ENCODE results near the gene ARID4B.
"Not testable (repeated sequence)": the region's sequence is repeated elsewhere in the genome, so short reads cannot be mapped to it uniquely, and the experiment has no call there.

The ARID4B gene

GRCh38 chr1:235284231-235284769, 43.7 kb downstream of the ARID4B start:
- H3K9ac ChIP-seq (ENCODE audit: low read length), result no peak overlapping the region
- H3K4me2 ChIP-seq (ENCODE audit: low read length), result no peak overlapping the region
- no peaks in the 10 kb centered on the region; the same call in 1 of the 2 replicates for H3F3A ChIP-seq (ENCODE audit: insufficient read depth, low read length)
- no peak overlapping the region for H3K4me3 ChIP-seq (ENCODE audit: low read depth, low read length, poor library complexity, severe bottlenecking)
- H4K20me1 ChIP-seq (ENCODE audit: insufficient read depth, low read length), result no peaks in the 10 kb centered on the region
- no peaks in the 10 kb centered on the region for H3K27me3 ChIP-seq (ENCODE audit: insufficient read depth, low read length)
- H3K79me2 ChIP-seq (ENCODE audit: insufficient read depth, low read length), result peaks cover 95% of the 10 kb centered on the region
- TF ChIP-seq, protein P1, sequence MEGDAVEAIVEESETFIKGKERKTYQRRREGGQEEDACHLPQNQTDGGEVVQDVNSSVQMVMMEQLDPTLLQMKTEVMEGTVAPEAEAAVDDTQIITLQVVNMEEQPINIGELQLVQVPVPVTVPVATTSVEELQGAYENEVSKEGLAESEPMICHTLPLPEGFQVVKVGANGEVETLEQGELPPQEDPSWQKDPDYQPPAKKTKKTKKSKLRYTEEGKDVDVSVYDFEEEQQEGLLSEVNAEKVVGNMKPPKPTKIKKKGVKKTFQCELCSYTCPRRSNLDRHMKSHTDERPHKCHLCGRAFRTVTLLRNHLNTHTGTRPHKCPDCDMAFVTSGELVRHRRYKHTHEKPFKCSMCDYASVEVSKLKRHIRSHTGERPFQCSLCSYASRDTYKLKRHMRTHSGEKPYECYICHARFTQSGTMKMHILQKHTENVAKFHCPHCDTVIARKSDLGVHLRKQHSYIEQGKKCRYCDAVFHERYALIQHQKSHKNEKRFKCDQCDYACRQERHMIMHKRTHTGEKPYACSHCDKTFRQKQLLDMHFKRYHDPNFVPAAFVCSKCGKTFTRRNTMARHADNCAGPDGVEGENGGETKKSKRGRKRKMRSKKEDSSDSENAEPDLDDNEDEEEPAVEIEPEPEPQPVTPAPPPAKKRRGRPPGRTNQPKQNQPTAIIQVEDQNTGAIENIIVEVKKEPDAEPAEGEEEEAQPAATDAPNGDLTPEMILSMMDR (IDR thresholded peaks at IDR 0.05; ENCODE audit: low read length), result no peak
- H3K36me3 ChIP-seq (ENCODE audit: insufficient read depth, low read length), result no peaks in the 10 kb centered on the region
- H3K4me1 ChIP-seq (ENCODE audit: insufficient read depth, low read length, severe bottlenecking), result peaks cover 21% of the 10 kb centered on the region
- H3K27ac ChIP-seq (ENCODE audit: low read depth, low read length, poor library complexity, severe bottlenecking), result no peak overlapping the region
- H3K9me2 ChIP-seq (ENCODE audit: low read depth, low read length), result no peaks in the 10 kb centered on the region
- H2AFZ ChIP-seq (ENCODE audit: low read length), result no peak overlapping the region
- H3K9me3 ChIP-seq (ENCODE audit: low read length), result no peaks in the 10 kb centered on the region

DNA sequence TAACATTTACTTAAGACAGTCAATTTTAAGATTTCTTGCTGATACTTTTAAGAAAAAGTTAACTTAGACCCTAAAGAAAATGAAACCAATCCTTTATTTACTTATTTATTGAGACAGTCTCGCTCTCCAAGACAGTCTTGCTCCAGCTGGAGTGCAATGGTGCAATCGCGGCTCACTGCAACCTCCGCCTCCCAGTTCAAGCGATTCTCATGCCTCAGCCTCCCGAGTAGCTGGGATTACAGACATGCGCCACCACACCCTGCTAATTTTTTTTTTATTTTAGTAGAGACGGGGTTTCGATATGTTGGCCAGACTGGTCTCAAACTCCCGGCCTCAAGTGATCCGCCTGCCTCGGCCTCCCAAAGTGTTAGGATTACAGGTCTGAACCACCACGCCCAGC, 44.3 kb downstream of the ARID4B start:
- not testable (repeated sequence) for H3K36me3 ChIP-seq (ENCODE audit: insufficient read depth, low read length); H2AFZ ChIP-seq (ENCODE audit: low read length); H3K4me2 ChIP-seq (ENCODE audit: low read length); H4K20me1 ChIP-seq (ENCODE audit: insufficient read depth, low read length); H3K9me2 ChIP-seq (ENCODE audit: low read depth, low read length); H3K27me3 ChIP-seq (ENCODE audit: insufficient read depth, low read length); H3K9me3 ChIP-seq (ENCODE audit: low read length); H3K4me3 ChIP-seq (ENCODE audit: low read depth, low read length, poor library complexity, severe bottlenecking); H3K27ac ChIP-seq (ENCODE audit: low read depth, low read length, poor library complexity, severe bottlenecking); H3F3A ChIP-seq (ENCODE audit: insufficient read depth, low read length); H3K9ac ChIP-seq (ENCODE audit: low read length)
- H3K79me2 ChIP-seq (ENCODE audit: insufficient read depth, low read length), result peaks cover 95% of the 10 kb centered on the region
- peaks cover 21% of the 10 kb centered on the region for H3K4me1 ChIP-seq (ENCODE audit: insufficient read depth, low read length, severe bottlenecking)

- Histone ChIP-seq H3K79me2 (ENCODE audit: insufficient read depth, low read length) (peaks cover 95% of the 10 kb centered on the region), H3K4me1 (ENCODE audit: insufficient read depth, low read length, severe bottlenecking) (peaks cover 17% of the 10 kb centered on the region), H3K27ac (ENCODE audit: low read depth, low read length, poor library complexity, severe bottlenecking) (no peak overlapping the region), H2AFZ (ENCODE audit: low read length) (no peak overlapping the region), H3F3A (ENCODE audit: insufficient read depth, low read length) (peaks cover 2% of the 10 kb centered on the region; the same call in 1 of the 2 replicates), H3K9me3 (ENCODE audit: low read length) (no peaks in the 10 kb centered on the region), H3K9ac (ENCODE audit: low read length) (no peak overlapping the region), H3K4me2 (ENCODE audit: low read length) (no peak overlapping the region), H3K36me3 (ENCODE audit: insufficient read depth, low read length) (no peaks in the 10 kb centered on the region), H3K27me3 (ENCODE audit: insufficient read depth, low read length) (no peaks in the 10 kb centered on the region), H4K20me1 (ENCODE audit: insufficient read depth, low read length) (no peaks in the 10 kb centered on the region), H3K9me2 (ENCODE audit: low read depth, low read length) (no peaks in the 10 kb centered on the region), H3K4me3 (ENCODE audit: low read depth, low read length, poor library complexity, severe bottlenecking) (no peak overlapping the region)
- no peak for TF ChIP-seq EZH2 (IDR thresholded peaks at IDR 0.05; ENCODE audit: borderline replicate concordance, low read length)
- TF ChIP-seq, protein P1 (IDR thresholded peaks at IDR 0.05; ENCODE audit: low read length), result no peak
These were observed 47.5 kb downstream of the ARID4B start for GRCh38 chr1:235280467-235280866.

DNA sequence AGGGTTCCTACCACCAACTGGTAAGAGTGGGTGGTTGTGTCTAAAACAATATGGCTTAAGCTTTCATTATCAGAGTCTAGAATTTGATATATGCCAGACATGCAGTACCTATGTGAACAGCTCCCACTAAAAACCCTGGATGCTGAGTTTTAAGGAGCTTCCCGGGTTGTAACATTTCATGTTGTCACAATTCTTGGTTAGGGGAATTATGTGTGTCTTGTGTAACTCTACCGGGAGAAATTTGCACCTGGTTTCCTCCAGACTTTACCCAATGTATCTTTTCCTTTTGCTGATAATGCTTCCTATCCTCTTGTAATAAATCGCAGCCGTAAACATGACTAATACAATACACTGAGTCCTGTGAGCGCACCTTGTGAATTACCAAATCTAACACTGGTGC, 48.3 kb downstream of the ARID4B start:
- Histone ChIP-seq H2AFZ (ENCODE audit: low read length) (no peak overlapping the region), H3K4me1 (ENCODE audit: insufficient read depth, low read length, severe bottlenecking) (peaks cover 24% of the 10 kb centered on the region), H3K27me3 (ENCODE audit: insufficient read depth, low read length) (no peaks in the 10 kb centered on the region), H3K9ac (ENCODE audit: low read length) (no peak overlapping the region), H3K4me2 (ENCODE audit: low read length) (no peak overlapping the region), H4K20me1 (ENCODE audit: insufficient read depth, low read length) (no peaks in the 10 kb centered on the region), H3K9me2 (ENCODE audit: low read depth, low read length) (no peaks in the 10 kb centered on the region), H3K36me3 (ENCODE audit: insufficient read depth, low read length) (no peaks in the 10 kb centered on the region), H3K4me3 (ENCODE audit: low read depth, low read length, poor library complexity, severe bottlenecking) (no peak overlapping the region), H3K27ac (ENCODE audit: low read depth, low read length, poor library complexity, severe bottlenecking) (no peak overlapping the region), H3K79me2 (ENCODE audit: insufficient read depth, low read length) (peaks cover 95% of the 10 kb centered on the region), H3F3A (ENCODE audit: insufficient read depth, low read length) (peaks cover 3% of the 10 kb centered on the region; the same call in 1 of the 2 replicates), H3K9me3 (ENCODE audit: low read length) (no peaks in the 10 kb centered on the region)
- TF ChIP-seq EZH2 (IDR thresholded peaks at IDR 0.05; ENCODE audit: borderline replicate concordance, low read length), result no peak
- TF ChIP-seq, protein P1 (IDR thresholded peaks at IDR 0.05; ENCODE audit: low read length), result no peak
